ENCODE measurements around the gene GNPAT.

DNA sequence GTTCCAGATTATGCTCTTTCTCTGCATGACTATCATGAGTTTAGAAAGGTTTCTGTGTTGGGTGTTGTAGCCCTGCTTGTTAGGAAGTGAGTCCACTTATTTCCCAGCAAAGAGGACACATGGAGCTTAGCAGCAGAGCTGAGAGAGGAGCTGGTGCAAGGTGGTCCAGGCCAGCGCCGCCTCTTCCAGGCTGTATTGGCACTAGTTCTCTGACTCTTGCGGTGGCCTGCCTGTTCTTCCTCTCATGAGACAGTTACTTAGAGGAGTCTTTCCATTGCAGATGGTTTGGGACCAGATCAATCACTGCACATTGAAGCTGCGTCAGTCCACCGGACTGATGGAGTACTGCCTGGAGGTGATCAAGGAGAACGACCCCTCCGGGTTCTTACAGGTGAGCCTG, 41.1 kb upstream of the GNPAT start:
- TF ChIP-seq CTCF (IDR thresholded peaks at IDR 0.05) (no peak), POLR2A (IDR thresholded peaks at IDR 0.05) (no peak)

Data from Peyer's patch (tissue), 4 donors.